ENCODE data around the gene MAGI2. TPM values are rescaled to one million over a fixed set of nuclear protein-coding genes. Genes with fewer than 3 reads are reported as not detected.

MAGI2 gene
- total and polyA plus RNA-seq, 8 donors = 1.3 to 4.0 (median 2.0) TPM

GRCh38 chr7:78400038-78400437 lies 1053.4 kb downstream of the MAGI2 start:
- DNase-seq = no peak
- FAIRE-seq = no peak
- Histone ChIP-seq H3K4me1 (no peaks in the 10 kb centered on the region), H3K36me3 (no peaks in the 10 kb centered on the region), H3K9me3 (no peaks in the 10 kb centered on the region), H3K27me3 (no peaks in the 10 kb centered on the region), H3K27ac (no peak overlapping the region), H3K4me3 (no peak overlapping the region)
- WGBS, 2 donors = 52 to 53% methylated on average over 2 of the region's 2 CpGs
- ATAC-seq = no peak
- no peak for TF ChIP-seq CTCF (IDR thresholded peaks at IDR 0.05)
- intact Hi-C loops (cut with DNase I) = no loop called here

- ATAC-seq (no peak), DNase-seq (no peak), FAIRE-seq (no peak)
- Histone ChIP-seq H3K27me3 (no peaks in the 10 kb centered on the region), H3K9me3 (no peaks in the 10 kb centered on the region), H3K4me1 (no peaks in the 10 kb centered on the region), H3K4me3 (no peak overlapping the region), H3K36me3 (no peaks in the 10 kb centered on the region), H3K27ac (no peak overlapping the region)
- TF ChIP-seq CTCF (IDR thresholded peaks at IDR 0.05) = no peak
- whole genome bisulfite sequencing, 2 donors = 71 to 75% methylated on average over 4 of the region's 4 CpGs
- intact Hi-C loops (cut with DNase I) = no loop called here
Measured at GRCh38 chr7:78399033-78399769, 1054.3 kb downstream of the MAGI2 start.

- 75 to 76% methylated on average over 2 of the region's 2 CpGs for WGBS, 2 donors
- TF ChIP-seq CTCF (IDR thresholded peaks at IDR 0.05) = no peak
- intact Hi-C loops (cut with DNase I) = no loop called here
- Histone ChIP-seq H3K4me3 (no peak overlapping the region), H3K27me3 (no peaks in the 10 kb centered on the region), H3K36me3 (no peaks in the 10 kb centered on the region), H3K27ac (no peak overlapping the region), H3K4me1 (no peaks in the 10 kb centered on the region), H3K9me3 (no peaks in the 10 kb centered on the region)
- FAIRE-seq (no peak), DNase-seq (no peak), ATAC-seq (no peak)
Measured at GRCh38 chr7:78398576-78398975, 1054.9 kb downstream of the MAGI2 start.

GRCh38 chr7:78398081-78398480 lies 1055.4 kb downstream of the MAGI2 start:
- no peak for FAIRE-seq
- H3K27me3 ChIP-seq = no peaks in the 10 kb centered on the region
- H3K4me3 ChIP-seq = no peak overlapping the region
- H3K27ac ChIP-seq = no peak overlapping the region
- H3K36me3 ChIP-seq = no peaks in the 10 kb centered on the region
- no peak for TF ChIP-seq CTCF (IDR thresholded peaks at IDR 0.05)
- intact Hi-C loops (cut with DNase I) = no loop called here
- WGBS, 2 donors = 86 to 88% methylated on average over 5 of the region's 5 CpGs
- no peak for ATAC-seq
- no peak for DNase-seq
- H3K9me3 ChIP-seq = no peaks in the 10 kb centered on the region
- H3K4me1 ChIP-seq = no peaks in the 10 kb centered on the region

GRCh38 chr7:78396210-78396609 lies 1057.3 kb downstream of the MAGI2 start:
- Histone ChIP-seq H3K4me3 (no peak overlapping the region), H3K9me3 (no peaks in the 10 kb centered on the region), H3K4me1 (no peaks in the 10 kb centered on the region), H3K27ac (no peak overlapping the region), H3K36me3 (no peaks in the 10 kb centered on the region), H3K27me3 (no peaks in the 10 kb centered on the region)
- DNase-seq = no peak
- intact Hi-C loops (cut with DNase I) = no loop called here
- 36 to 65% methylated on average over 3 of the region's 3 CpGs for WGBS, 2 donors
- no peak for ATAC-seq
- no peak for FAIRE-seq
- no peak for TF ChIP-seq CTCF (IDR thresholded peaks at IDR 0.05)

Data from pancreas (tissue), 10 donors.